GM19099 (cell line): Measurements from ENCODE around the gene KRT86.

Experiments
- POLR2A ChIP-seq: IDR thresholded peaks from 3 replicates; pipeline ENCODE4 v1.6.1; 2011; ENCODE audit warnings: low read depth; ENCODE audit not compliant: insufficient read length; ENCODE audit errors: extremely low read depth

The KRT86 gene

DNA sequence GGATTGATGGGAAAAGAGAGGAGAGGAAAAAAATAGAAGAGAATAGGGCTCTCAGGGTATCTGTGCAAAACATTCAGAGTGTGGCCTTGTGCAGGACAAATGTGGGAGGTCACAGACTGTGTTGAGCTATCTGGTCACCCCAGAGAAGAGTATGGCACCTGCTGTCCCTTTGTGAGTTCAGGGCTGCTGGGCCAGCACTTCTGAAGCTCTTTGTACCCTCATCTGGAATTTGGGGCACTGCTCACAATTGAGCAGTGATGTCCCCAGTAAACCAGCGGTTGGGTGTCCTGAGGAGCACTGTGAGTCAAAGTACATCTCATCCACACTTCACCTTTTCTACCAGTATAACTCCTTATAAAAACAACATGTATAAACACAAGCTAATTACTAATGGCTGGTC, 19.5 kb downstream of the KRT86 start:
- TF ChIP-seq POLR2A = no peak

DNA sequence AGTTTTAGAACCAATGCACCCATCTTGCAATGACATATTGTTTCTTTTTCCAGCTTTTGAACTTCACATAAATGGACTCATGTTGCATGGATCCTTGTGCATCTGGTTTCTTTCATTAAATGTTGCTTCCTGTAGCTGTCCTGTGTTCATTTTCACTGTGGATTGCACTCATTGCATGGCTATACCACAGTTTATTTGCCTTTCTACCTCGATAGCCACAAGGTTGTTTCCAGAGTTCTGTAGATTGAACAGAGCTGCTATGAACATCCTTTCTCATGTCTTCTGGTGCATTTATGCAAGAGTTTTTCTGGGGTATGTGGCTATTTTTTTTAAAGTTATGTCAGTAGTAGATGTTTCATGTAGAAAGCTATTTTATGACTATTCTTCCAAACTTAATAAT, 20.4 kb downstream of the KRT86 start:
- no peak for TF ChIP-seq POLR2A

DNA sequence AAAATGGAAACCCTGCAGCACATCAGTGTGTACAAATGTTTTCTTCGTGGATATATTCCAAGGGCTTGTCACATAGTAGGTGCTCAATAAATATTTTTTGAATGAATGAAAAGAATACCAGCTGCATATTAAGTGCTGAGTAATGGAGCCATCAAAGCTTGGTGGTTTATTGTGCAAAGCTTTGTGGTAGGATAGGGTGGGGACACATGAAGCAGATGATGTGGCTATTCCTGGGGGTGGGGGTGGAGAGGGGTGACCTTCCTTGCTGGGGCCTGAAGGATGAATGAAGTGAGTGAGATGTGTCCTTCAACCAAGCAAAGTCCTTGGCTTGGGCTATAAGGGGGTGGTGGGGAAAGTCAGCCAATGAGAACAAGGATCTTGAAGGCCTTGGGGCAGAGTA, 21.2 kb downstream of the KRT86 start:
- TF ChIP-seq POLR2A = no peak

DNA sequence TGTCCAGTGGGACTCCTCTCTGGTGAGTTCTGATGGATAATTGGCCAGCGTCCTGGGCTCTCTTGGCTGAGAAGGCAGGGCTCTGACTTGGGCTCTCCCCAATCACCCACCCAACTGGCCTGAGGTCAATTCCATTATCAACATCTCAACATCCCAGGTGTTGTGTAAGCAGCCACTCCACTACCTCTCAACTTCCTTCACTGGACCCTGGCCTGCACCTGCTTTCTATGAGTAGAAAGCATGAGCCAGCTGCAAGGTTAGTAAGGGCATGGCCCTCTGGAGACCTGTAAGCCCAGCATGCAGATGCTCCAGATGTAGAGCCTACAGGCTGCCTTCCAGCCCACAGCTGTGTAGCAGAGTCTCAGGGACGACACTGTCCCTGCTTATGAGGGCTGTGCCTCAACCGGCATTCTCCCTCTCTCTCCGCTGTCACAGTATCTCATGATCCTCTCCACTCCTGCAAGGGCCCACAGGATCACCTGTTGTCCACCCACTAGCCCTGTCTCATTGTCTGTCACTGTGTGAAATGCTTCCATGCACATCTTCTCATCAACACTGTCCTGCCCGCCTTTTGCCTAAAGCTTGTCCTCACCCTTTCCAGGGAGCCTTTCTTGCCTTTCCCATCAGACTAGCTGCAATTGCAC, 22.2 kb downstream of the KRT86 start:
- no peak for TF ChIP-seq POLR2A

DNA sequence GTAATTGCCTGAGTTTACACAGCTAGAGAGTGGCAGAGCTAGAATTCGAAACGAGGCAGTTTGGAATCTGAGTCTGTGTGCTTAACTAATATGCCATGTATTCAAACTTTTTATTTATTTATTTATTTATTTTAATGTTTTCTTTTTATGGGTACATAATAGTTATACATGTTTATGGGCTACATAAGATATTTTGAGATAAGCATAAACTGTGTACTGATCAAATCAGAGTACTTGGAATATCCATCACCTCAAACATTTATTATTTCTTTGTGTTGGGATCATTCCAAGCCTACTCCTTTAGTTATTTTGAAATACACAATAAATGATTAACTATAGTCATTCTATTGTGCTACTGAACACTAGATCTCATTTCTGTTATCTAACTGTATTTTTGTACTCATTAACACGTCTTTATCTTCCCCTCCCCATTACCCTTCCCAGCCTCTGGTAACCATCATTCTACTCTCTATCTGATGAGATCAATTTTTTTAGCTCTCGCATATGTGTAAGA, 24.3 kb downstream of the KRT86 start:
- no peak for TF ChIP-seq POLR2A

DNA sequence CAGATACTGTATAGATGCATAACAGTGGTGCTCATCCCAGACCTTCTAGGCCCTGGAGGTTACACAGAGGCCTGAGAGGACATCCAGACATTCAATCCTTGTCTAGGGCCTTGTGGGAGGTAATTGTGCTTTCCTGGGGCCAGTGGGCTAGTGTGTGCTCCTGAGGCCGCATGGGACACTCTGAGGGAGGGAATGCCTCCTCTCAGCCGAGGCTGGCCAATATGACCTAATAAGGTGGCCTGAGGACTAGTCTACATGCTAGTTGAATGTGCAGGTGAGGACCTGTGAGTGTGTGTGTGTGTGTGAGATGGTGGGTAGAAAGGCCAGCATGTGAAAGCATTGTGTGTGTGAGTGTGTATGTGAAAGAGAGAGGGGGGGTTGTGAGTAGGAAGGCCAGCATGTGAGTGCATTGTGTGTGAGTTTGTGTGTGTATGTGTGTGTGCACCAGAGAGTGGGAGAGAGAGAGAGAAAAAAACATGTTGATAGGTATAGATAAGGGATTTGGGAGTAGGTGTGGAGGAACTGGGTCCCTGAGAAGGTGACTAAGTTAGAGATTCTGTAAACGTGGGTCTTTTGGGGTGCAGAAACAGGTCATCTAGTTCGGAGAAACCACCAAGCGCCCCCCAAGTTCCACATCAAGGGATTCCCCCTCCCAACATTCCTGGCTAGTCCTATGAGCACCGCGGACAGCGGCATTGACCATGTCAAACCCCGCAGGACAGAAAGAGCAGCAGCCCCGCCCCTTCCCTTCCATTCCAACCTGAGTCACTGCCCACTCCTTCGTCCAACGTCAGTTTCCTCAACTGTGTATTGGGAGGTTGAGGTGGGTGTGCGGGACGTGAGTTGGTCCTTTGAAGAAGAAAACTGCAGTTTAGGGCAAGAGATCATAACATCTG, 26.6 kb downstream of the KRT86 start:
- no peak for TF ChIP-seq POLR2A

DNA sequence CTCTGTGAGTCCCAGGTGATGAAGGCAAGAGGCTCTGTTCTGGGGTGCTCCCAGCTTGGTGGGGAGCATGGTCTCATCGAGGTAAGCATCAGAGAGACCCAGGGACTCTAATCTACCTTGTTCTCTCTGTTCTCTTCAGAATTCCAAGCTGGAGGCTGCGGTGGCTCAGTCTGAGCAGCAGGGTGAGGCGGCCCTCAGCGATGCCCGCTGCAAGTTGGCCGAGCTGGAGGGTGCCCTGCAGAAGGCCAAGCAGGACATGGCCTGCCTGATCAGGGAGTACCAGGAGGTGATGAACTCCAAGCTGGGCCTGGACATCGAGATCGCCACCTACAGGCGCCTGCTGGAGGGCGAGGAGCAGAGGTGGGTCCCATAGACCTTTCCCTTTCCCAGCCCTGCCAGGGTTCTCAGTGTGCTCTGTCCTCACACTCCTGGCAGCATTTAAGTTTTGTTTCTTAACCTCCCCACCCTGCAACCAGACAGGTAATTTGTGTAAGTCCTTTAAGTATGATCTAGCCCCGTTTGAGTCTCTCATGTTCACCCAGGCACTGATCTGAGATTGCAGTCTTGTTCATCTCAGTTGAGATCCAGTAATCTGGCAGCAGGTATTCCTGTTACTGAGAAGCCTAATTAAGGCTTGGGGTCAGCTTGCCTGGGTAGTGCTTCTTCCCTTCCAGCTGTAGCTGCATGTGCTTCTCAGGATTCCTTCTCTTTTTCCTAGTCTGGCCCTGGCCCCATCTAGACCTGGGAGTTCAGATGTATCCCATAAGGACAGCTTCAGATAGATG, 31.7 kb downstream of the KRT86 start:
- TF ChIP-seq POLR2A = no peak

DNA sequence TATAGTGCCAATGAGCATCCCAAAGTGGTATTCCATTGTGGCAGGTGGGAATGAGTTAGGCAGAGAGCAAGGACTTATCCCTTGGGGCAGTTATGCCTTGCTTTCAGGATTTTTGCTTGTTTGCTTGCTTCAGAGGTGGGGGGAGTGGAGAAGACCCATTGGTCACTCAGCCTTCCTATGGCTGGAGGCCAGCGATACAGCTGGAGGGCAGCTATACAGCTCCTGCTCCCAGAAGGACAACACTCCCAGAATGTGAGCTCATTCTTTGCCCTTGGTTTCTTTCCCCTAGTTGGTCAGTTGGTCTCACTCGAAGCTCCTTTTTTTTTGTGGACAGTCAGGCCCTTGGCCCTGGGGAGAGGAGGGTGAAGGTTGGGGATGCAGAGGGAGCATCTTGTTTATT, 32.3 kb downstream of the KRT86 start:
- no peak for TF ChIP-seq POLR2A

DNA sequence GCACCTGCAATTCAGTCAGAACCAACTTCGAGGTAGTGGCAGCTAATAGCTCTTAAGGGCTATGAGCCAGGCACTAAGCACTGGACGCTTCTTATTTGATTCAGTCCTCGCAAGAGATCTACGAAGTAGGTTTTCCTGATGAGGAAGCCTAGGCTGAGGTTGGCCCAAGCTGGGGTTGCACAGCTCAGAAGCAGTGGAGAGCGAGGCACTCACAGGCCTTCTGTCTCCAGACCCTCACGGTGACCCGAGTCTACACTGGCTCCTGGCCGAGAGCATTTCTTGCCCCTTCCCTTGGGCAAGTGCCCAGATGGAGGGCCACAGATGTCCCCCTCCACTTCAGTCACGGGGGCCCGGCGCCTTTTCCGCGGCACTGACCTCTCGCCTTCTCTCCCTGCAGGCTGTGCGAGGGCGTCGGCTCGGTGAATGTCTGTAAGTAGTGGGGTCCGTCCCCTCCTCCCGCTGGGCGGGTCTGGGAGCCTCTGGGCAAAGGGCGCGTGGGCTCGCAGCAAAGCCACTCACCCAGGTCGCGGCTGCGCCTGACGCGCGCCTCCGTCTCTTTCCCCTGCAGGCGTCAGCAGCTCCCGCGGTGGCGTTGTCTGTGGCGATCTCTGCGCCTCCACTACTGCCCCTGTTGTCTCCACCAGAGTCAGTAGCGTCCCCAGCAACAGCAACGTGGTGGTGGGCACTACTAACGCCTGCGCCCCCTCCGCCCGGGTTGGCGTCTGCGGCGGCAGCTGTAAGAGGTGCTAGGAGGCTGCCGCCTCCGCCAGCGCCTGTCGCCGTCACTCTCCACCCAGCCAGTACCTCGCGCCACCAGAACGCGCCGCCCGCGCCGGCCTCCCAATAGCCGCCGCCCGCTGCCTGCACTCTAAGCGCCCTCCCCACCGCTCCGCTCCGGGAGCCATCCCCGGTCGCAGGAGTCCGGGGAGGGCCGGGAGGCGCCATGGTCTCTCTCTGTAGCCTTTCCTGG, 33.7 kb downstream of the KRT86 start:
- TF ChIP-seq POLR2A = no peak

DNA sequence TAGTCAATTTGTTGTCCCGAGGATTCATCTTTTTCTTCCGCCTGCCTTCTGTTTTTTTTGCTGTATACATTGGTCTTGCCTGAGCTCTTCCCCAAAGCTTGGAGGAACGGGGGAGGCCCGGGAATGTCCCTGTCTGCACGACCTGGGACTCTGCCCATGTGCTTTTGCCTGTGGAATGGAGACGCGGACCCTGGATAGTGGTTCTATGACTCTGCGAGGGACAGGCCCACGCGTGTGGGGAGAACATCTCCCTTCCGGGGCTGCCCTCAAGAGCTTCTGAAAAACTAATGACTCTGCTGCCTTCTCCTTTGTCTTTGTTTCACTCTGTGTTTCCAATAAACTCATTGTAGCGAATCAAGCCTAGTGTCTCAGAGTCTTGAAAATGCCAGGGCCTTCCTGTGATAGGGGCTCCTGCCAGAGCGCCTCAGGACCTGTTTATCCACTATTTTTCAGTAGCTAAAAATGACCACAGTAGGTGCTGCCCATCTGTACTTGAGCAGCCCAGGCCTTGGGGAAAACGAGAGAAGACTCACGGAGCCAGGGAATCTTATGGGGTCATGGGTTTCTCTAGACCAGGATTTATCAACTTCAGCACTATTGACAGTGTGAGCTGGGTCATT, 34.5 kb downstream of the KRT86 start:
- no peak for TF ChIP-seq POLR2A

DNA sequence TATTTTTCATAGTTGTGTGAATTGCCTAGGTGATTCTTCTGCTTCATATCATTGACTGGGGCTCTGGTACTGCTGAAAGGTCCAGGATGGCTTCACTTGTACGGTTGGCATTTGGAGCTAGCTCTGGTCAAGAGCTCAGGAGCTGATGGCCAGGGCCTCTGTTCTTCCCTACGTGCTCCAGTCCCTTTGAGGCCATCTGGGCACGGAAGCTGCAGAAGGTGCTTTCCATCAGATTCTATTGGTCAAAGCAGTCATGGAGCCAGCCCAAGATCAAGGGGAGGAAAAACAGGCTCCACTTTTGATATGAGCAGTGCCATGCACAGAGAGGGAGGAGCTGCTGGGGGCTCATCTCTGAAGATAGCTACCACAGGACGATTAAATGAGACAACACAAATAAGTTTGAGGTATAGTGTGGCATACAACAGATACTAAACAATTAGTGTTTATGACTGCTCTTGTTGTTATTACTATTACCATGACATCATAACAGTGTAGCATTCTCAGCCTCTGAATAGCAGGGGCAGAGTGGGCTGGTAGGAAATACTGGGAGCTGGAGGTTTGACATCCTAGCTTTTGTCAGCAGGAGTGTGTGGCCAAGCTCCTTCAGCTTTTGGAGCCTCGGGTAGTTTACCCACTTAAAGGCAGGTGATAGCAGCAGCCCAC, 36.3 kb downstream of the KRT86 start:
- TF ChIP-seq POLR2A = no peak

DNA sequence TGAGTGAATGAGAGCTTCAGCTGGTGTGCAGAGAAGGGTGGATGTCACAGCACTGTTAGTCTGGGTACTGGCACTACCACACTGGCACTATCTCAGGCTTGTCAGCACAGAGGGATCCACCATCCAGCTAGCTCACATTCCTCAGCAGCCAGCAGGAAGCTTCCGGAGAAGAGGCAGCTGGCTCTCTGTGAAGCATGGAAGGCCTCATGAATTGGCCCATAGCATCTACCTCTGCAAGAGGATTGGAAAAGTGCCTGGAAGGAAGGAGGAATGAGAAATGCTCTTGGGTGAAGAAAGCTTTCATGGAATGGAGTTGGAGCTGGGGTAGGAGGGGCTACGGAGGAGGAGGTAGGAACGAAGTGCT, 36.8 kb downstream of the KRT86 start:
- TF ChIP-seq POLR2A = no peak

DNA sequence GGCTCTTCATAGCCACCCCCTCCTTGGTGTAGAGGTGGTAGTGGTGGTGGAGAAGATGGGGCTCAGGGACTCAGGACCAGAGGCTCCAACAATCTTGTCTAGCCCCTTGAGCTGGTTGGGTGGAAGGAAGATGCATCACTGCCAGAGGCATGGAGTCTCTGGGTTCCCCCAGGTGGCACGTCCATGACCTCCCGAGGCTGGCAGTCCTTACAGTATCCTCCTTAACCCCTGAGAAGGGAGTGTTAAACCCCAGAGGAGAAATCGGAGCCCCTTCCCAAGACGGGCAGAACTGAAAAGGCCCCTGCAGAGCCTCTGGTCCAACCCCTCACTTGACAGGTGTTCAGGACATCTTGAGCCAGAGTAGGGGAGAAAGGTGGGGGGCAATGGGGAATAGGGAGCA, 37.6 kb downstream of the KRT86 start:
- no peak for TF ChIP-seq POLR2A
